HG03196 (cell line): ENCODE measurements around the gene CREB3L4.
A peak's percentile ranks its signal among the peaks of the same experiment; 100 is the strongest.
"Not testable (repeated sequence)": the region's sequence is repeated elsewhere in the genome, so short reads cannot be mapped to it uniquely, and the experiment has no call there.

Experiments used
- ATAC-seq: cut with Tn5 transposase; IDR thresholded peaks from one replicate; pipeline ENCODE4 v1.9.1; 2021; ENCODE audit not compliant: unreplicated experiment

The CREB3L4 gene

DNA sequence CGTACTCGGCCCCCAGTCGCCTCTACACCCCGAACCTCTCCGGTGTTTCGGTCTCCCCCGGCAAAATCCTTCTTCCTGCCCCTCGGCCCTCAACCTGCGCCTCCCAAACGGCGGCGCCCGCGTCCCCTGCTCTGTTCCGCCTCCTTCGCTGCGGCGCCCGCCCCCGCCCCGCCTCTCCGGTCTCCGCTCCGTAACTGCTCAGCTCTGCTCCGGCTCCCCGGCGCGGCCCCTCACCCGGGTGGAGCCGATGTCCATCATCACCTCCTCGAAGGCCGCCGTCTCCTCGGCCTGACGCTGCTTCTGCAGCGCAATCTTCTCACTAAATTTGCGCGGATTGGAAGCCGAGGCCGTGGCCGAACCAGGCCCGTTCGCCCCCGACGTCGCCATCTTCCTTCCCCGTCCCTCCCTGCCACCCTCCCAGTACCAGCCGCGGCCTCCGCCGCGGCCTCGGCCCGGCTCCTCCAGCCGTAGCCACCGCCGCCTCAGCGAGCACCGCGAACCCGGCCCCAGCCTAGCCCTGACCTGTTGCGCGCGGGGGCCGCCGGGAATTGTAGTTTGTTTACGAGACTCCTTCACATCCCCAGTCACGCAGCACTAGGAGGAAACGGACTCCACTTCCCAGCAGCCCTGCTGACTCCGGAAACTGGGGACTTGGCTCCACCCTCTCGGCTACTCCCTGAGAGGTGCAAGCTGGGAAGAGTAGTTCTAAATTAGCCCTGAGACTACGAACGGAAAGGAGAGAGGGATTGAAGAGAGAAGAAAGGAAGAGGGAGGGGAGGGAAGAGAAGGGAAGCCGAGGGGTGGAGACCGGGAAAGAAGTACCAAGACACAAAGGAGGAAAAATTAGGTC is 9.4 kb upstream of the CREB3L4 start, which contains the start of gene CRTC2:
TSS of gene CRTC2 (minus strand) at position 502 of the 850 bp plus-strand sequence. CDS start at position 387, 115 bp downstream.
- peak; percentile 78 for ATAC-seq

DNA sequence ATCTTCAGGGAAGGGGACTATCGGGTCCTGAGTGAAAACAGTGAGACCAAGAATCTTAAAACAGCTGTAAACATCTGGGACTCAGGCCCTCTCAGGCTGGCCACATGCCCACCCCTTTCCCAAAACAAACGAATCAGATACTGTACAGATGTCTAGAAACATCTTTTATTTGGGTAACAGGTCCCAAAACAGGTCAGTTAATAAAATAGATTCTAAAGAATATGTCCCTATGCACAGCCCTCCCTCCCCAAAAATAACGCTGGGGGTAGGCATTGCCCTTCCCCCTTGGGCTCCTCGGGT is 8.8 kb upstream of the CREB3L4 start:
- no peak for ATAC-seq

- ATAC-seq: no peak
Measured at GRCh38 chr1:153959454-153959853, 8.2 kb upstream of the CREB3L4 start.

DNA sequence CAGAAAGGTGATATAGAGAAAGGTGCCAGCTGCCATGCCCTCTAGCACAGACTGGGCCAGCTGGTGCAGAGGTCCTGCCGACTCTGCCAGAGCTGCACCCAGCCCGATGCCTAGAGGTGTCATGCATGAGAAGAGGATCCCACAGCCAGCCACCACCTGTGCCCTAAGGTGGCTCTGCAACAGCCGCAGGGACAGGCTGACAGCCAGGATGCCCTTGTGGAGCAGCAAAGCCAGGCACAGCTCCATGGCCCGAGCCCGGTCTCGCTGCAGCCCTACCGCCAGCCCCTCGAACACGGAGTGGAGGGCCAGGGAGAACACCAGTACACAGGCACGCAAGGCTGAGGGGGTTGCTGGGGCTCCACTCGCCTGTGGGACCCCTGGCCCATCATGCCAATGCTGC is 7.5 kb upstream of the CREB3L4 start:
- ATAC-seq: no peak

DNA sequence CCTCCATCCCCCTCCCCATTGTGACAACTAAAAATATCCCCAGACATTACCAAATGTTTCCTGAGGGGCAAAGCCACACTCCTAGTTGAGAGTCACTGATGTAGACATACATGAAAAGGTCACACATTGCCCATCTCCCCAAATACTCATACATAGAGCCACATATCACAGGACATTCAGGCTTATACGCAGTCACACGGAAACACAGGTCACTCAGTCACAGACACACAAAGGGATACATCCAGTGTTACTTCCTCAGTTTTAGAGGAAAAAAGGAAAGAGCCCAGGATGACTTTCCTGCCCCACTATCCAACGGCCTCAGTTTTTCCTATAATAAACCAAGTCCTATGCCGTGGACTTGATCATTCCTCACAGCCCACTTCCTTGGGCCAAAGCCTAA is 6.3 kb upstream of the CREB3L4 start:
- ATAC-seq: no peak

- no peak for ATAC-seq
Measured at GRCh38 chr1:153962088-153963029, 5.3 kb upstream of the CREB3L4 start.

DNA sequence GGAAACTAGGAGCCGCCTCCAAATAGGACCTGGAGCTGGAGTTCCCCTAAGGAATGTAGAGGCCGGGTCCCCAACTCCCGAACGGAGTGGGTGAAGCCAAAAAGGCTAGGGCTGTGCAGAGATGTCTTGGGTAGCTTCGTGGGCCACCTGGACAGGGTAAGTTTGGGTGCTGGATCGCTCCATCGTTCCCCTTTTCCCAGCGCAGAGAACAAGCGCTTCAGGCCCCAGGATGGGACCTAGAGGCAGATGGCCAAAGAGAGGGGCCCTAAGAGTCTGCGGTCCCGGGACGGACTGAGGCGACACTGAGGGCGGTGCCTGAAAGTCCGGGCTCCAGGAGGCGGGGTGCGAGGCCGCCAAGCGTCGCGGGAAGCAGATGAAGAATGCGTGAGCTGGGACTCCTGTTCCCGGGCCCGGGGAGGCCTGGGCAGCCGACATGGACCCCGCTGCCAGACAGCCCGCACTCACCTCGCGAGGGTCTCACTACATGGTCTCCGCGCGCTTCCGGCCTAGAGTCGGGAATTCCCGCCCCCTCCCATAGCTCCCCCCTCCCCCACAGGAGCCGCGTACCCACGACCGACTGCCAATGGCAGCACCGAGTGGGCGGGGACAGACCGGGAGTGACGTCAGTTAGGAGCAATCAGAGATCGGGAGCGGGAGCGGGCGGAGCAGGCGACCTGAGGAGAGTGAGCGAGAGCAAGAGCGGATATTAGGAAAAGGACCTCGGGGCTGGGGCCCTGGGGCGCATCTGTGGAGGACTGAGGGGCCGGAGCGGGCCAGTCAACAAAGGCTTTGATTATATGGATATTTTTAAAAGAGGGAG is 4.5 kb upstream of the CREB3L4 start, which contains the start of gene SLC39A1:
TSS of gene SLC39A1 (minus strand) at position 508 of the 820 bp plus-strand sequence. CDS start 822 bp downstream, outside the sequence.
- peak; percentile 41 for ATAC-seq

GRCh38 chr1:153963850-153964331 is 3.8 kb upstream of the CREB3L4 start:
- no peak for ATAC-seq

- no peak for ATAC-seq
Measured at GRCh38 chr1:153968000-153968363, 280 bp downstream of the CREB3L4 start.

GRCh38 chr1:153968408-153968807 is 706 bp downstream of the CREB3L4 start:
- ATAC-seq: no peak

GRCh38 chr1:153968972-153969371 is 1.3 kb downstream of the CREB3L4 start:
- no peak for ATAC-seq

- ATAC-seq: no peak
Measured at GRCh38 chr1:153970346-153970745, 2.6 kb downstream of the CREB3L4 start.

DNA sequence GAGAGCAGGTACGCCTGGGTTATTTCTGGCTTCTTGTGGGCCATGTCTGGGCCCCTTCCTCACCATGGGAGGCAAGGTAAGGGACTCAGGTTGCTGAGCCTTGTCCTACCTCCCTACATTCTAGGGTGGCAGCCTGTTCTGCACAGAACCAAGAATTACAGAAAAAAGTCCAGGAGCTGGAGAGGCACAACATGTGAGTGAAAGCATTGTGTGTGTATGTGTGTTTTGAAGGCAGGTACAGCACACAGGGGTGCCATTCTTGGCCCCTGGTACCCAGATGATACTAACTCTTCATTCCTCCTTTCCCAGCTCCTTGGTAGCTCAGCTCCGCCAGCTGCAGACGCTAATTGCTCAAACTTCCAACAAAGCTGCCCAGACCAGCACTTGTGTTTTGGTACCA is 5.4 kb downstream of the CREB3L4 start:
- ATAC-seq: no peak

- no peak for ATAC-seq
Measured at GRCh38 chr1:153973525-153973924, 5.8 kb downstream of the CREB3L4 start.

- no peak for ATAC-seq
Measured at GRCh38 chr1:153976819-153977249, 9.1 kb downstream of the CREB3L4 start.

GRCh38 chr1:153977250-153978240 is 9.8 kb downstream of the CREB3L4 start, which contains the start of gene JTB:
Gene JTB, minus strand, starts transcription at chr1:153977674. Its CDS starts 422 bp downstream, at chr1:153977252.
- peak; percentile 79 for ATAC-seq

DNA sequence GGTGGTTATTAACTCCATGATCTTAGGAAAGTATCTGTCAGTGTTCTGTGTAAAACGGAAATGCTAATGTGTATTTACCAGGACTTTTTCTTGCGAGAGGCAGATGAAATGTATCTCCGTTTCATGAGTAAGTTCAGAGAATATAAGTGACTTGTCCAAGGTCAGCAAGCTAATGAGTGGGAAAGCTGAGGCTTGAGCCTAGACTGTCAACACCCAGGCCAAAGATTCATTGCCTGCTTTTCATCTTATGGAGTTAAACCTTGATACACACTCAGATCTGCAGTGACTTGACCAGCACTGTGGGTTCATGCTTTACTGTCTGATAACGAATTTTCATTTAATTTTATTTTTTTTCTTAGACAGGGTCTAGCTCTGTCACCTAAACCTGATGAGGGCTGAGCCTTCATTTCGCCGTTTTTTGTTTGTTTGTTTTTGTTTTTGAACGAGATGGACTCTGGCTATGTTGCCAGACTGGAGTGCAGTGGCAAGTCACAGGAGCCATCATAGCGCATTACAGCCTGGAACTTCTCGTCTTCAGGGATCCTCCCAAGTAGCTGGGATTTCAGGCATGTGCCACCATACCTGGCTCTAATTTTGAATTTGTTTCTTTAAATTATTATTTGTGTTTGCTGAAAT is 10.7 kb downstream of the CREB3L4 start:
- no peak for ATAC-seq

DNA sequence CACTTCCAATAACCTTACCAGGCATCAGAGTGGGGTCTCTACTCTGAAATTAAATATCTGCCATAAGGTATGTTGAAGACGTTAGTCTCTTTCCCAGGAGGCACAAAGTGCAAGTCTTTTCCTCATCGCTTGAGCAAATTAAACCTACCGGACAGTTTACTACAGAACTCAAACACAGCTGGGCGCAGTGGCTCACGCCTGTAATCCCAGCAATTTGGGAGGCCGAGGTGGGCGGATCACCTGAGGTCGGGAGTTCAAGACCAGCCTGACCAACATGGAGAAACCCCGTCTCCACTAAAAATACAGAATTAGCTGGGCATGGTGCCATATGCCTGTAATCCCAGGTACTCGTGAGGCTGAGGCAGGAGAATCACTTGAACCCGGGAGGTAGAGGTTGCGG is 11.4 kb downstream of the CREB3L4 start:
- ATAC-seq: not testable (repeated sequence)

GRCh38 chr1:153981735-153982134 is 14.0 kb downstream of the CREB3L4 start:
- not testable (repeated sequence) for ATAC-seq
